ENCODE results near the gene HS3ST4. TPM values are rescaled to one million over a fixed set of nuclear protein-coding genes. Genes with fewer than 3 reads are reported as not detected.
A peak's percentile ranks its signal among the peaks of the same experiment; 100 is the strongest.

Gene HS3ST4
- total RNA-seq: not detected

- Histone ChIP-seq H3K27me3 (ENCODE audit: control insufficient read depth in 3 of 3, insufficient read depth in 3 of 3, low read length in 3 of 3) (peaks cover 43 to 56% (median 45%) of the 10 kb centered on the region in 3 donors), H3K36me3 (ENCODE audit: control insufficient read depth in 3 of 3, insufficient read depth in 3 of 3, low read length in 3 of 3) (no peaks in the 10 kb centered on the region), H3K27ac (ENCODE audit: low read depth, low read length) (no peak within 1 kb of the TSS), H3K4me1 (ENCODE audit: control insufficient read depth in 3 of 3, insufficient read depth in 3 of 3, low read length in 3 of 3) (no peaks in the 10 kb centered on the region), H3K4me3 (ENCODE audit: low read length in 3 of 3) (no peak within 1 kb of the TSS), H3K9ac (ENCODE audit: low read depth in 1 of 3, low read length in 3 of 3) (no peak within 1 kb of the TSS), H3K9me3 (ENCODE audit: control insufficient read depth in 3 of 3, low read length in 3 of 3) (no peaks in the 10 kb centered on the region)
These were observed at the start of gene HS3ST4 for GRCh38 chr16:25691519-25692091. HS3ST4 (plus strand) TSS chr16:25691959.

- no peak overlapping the region for H3K27ac ChIP-seq (ENCODE audit: low read depth, low read length)
- H3K9ac ChIP-seq (ENCODE audit: low read depth in 1 of 3, low read length in 3 of 3): no peak overlapping the region
- no peaks in the 10 kb centered on the region for H3K36me3 ChIP-seq (ENCODE audit: control insufficient read depth in 3 of 3, insufficient read depth in 3 of 3, low read length in 3 of 3)
- no peaks in the 10 kb centered on the region for H3K4me1 ChIP-seq (ENCODE audit: control insufficient read depth in 3 of 3, insufficient read depth in 3 of 3, low read length in 3 of 3)
- H3K27me3 ChIP-seq (ENCODE audit: control insufficient read depth in 3 of 3, insufficient read depth in 3 of 3, low read length in 3 of 3): no peaks in the 10 kb centered on the region
- H3K9me3 ChIP-seq (ENCODE audit: control insufficient read depth in 3 of 3, low read length in 3 of 3): no peaks in the 10 kb centered on the region
- no peak overlapping the region for H3K4me3 ChIP-seq (ENCODE audit: low read length in 3 of 3)
These were observed 48.1 kb upstream of the HS3ST4 start for GRCh38 chr16:25643633-25644032.

- no peak overlapping the region for H3K4me3 ChIP-seq (ENCODE audit: low read length in 3 of 3)
- no peaks in the 10 kb centered on the region for H3K36me3 ChIP-seq (ENCODE audit: control insufficient read depth in 3 of 3, insufficient read depth in 3 of 3, low read length in 3 of 3)
- H3K4me1 ChIP-seq (ENCODE audit: control insufficient read depth in 3 of 3, insufficient read depth in 3 of 3, low read length in 3 of 3): no peaks in the 10 kb centered on the region
- no peaks in the 10 kb centered on the region for H3K27me3 ChIP-seq (ENCODE audit: control insufficient read depth in 3 of 3, insufficient read depth in 3 of 3, low read length in 3 of 3)
- no peak overlapping the region for H3K27ac ChIP-seq (ENCODE audit: low read depth, low read length)
- H3K9ac ChIP-seq (ENCODE audit: low read depth in 1 of 3, low read length in 3 of 3): no peak overlapping the region
- H3K9me3 ChIP-seq (ENCODE audit: control insufficient read depth in 3 of 3, low read length in 3 of 3): peaks cover 0 to 7% (median 2%) of the 10 kb centered on the region in 3 donors
These were observed 35.1 kb upstream of the HS3ST4 start for GRCh38 chr16:25656639-25657038.

GRCh38 chr16:25676820-25677219 lies 14.9 kb upstream of the HS3ST4 start:
- Histone ChIP-seq H3K4me3 (ENCODE audit: low read length in 3 of 3) (no peak overlapping the region), H3K9ac (ENCODE audit: low read depth in 1 of 3, low read length in 3 of 3) (no peak overlapping the region), H3K27ac (ENCODE audit: low read depth, low read length) (no peak overlapping the region), H3K9me3 (ENCODE audit: control insufficient read depth in 3 of 3, low read length in 3 of 3) (no peaks in the 10 kb centered on the region), H3K27me3 (ENCODE audit: control insufficient read depth in 3 of 3, insufficient read depth in 3 of 3, low read length in 3 of 3) (no peaks in the 10 kb centered on the region), H3K4me1 (ENCODE audit: control insufficient read depth in 3 of 3, insufficient read depth in 3 of 3, low read length in 3 of 3) (no peaks in the 10 kb centered on the region), H3K36me3 (ENCODE audit: control insufficient read depth in 3 of 3, insufficient read depth in 3 of 3, low read length in 3 of 3) (no peaks in the 10 kb centered on the region)

- Histone ChIP-seq H3K4me1 (ENCODE audit: control insufficient read depth in 3 of 3, insufficient read depth in 3 of 3, low read length in 3 of 3) (no peaks in the 10 kb centered on the region), H3K27ac (ENCODE audit: low read depth, low read length) (no peak overlapping the region), H3K9ac (ENCODE audit: low read depth in 1 of 3, low read length in 3 of 3) (no peak overlapping the region), H3K27me3 (ENCODE audit: control insufficient read depth in 3 of 3, insufficient read depth in 3 of 3, low read length in 3 of 3) (no peaks in the 10 kb centered on the region), H3K36me3 (ENCODE audit: control insufficient read depth in 3 of 3, insufficient read depth in 3 of 3, low read length in 3 of 3) (no peaks in the 10 kb centered on the region), H3K4me3 (ENCODE audit: low read length in 3 of 3) (no peak overlapping the region), H3K9me3 (ENCODE audit: control insufficient read depth in 3 of 3, low read length in 3 of 3) (no peaks in the 10 kb centered on the region)
These were observed 12.2 kb upstream of the HS3ST4 start for GRCh38 chr16:25679511-25679910.

GRCh38 chr16:25689137-25689836 lies 2.5 kb upstream of the HS3ST4 start:
- Histone ChIP-seq H3K9me3 (ENCODE audit: control insufficient read depth in 3 of 3, low read length in 3 of 3) (no peaks in the 10 kb centered on the region), H3K9ac (ENCODE audit: low read depth in 1 of 3, low read length in 3 of 3) (no peak overlapping the region), H3K27ac (ENCODE audit: low read depth, low read length) (no peak overlapping the region), H3K27me3 (ENCODE audit: control insufficient read depth in 3 of 3, insufficient read depth in 3 of 3, low read length in 3 of 3) (peaks cover 27 to 34% (median 31%) of the 10 kb centered on the region in 3 donors), H3K4me1 (ENCODE audit: control insufficient read depth in 3 of 3, insufficient read depth in 3 of 3, low read length in 3 of 3) (no peaks in the 10 kb centered on the region), H3K36me3 (ENCODE audit: control insufficient read depth in 3 of 3, insufficient read depth in 3 of 3, low read length in 3 of 3) (no peaks in the 10 kb centered on the region), H3K4me3 (ENCODE audit: low read length in 3 of 3) (no peak overlapping the region)

GRCh38 chr16:25690552-25691143 lies 1.1 kb upstream of the HS3ST4 start:
- Histone ChIP-seq H3K36me3 (ENCODE audit: control insufficient read depth in 3 of 3, insufficient read depth in 3 of 3, low read length in 3 of 3) (no peaks in the 10 kb centered on the region), H3K4me3 (ENCODE audit: low read length in 3 of 3) (no peak overlapping the region), H3K27ac (ENCODE audit: low read depth, low read length) (no peak overlapping the region)

GRCh38 chr16:25692351-25692741 lies 587 bp downstream of the HS3ST4 start:
- H3K4me3 ChIP-seq (ENCODE audit: low read length in 3 of 3): no peak overlapping the region
- H3K27me3 ChIP-seq (ENCODE audit: control insufficient read depth in 3 of 3, insufficient read depth in 3 of 3, low read length in 3 of 3): peaks cover 45 to 57% (median 46%) of the 10 kb centered on the region in 3 donors
- no peak overlapping the region for H3K9ac ChIP-seq (ENCODE audit: low read depth in 1 of 3, low read length in 3 of 3)
- H3K36me3 ChIP-seq (ENCODE audit: control insufficient read depth in 3 of 3, insufficient read depth in 3 of 3, low read length in 3 of 3): no peaks in the 10 kb centered on the region
- H3K9me3 ChIP-seq (ENCODE audit: control insufficient read depth in 3 of 3, low read length in 3 of 3): no peaks in the 10 kb centered on the region
- H3K27ac ChIP-seq (ENCODE audit: low read depth, low read length): no peak overlapping the region
- no peaks in the 10 kb centered on the region for H3K4me1 ChIP-seq (ENCODE audit: control insufficient read depth in 3 of 3, insufficient read depth in 3 of 3, low read length in 3 of 3)

More at GRCh38 chr16:25690552-25691143, 1.1 kb upstream of the HS3ST4 start:
- H3K9me3 ChIP-seq (ENCODE audit: control insufficient read depth in 3 of 3, low read length in 3 of 3): no peaks in the 10 kb centered on the region
- peaks cover 34 to 46% (median 43%) of the 10 kb centered on the region in 3 donors for H3K27me3 ChIP-seq (ENCODE audit: control insufficient read depth in 3 of 3, insufficient read depth in 3 of 3, low read length in 3 of 3)
- H3K9ac ChIP-seq (ENCODE audit: low read depth in 1 of 3, low read length in 3 of 3): no peak overlapping the region
- no peaks in the 10 kb centered on the region for H3K4me1 ChIP-seq (ENCODE audit: control insufficient read depth in 3 of 3, insufficient read depth in 3 of 3, low read length in 3 of 3)

- Histone ChIP-seq H3K4me1 (ENCODE audit: control insufficient read depth in 3 of 3, insufficient read depth in 3 of 3, low read length in 3 of 3) (no peaks in the 10 kb centered on the region), H3K9ac (ENCODE audit: low read depth in 1 of 3, low read length in 3 of 3) (no peak overlapping the region), H3K9me3 (ENCODE audit: control insufficient read depth in 3 of 3, low read length in 3 of 3) (no peaks in the 10 kb centered on the region), H3K27me3 (ENCODE audit: control insufficient read depth in 3 of 3, insufficient read depth in 3 of 3, low read length in 3 of 3) (peaks cover 45 to 62% (median 46%) of the 10 kb centered on the region in 3 donors), H3K4me3 (ENCODE audit: low read length in 3 of 3) (peak overlapping the region in 1 of 3 donors; percentile 13), H3K27ac (ENCODE audit: low read depth, low read length) (no peak overlapping the region), H3K36me3 (ENCODE audit: control insufficient read depth in 3 of 3, insufficient read depth in 3 of 3, low read length in 3 of 3) (no peaks in the 10 kb centered on the region)
These were observed 1.2 kb downstream of the HS3ST4 start for GRCh38 chr16:25692742-25693508.
